Prostate gland (tissue), 2 donors: Measurements from ENCODE around the gene POLR2M. TPM values are rescaled to one million over a fixed set of nuclear protein-coding genes. Genes with fewer than 3 reads are reported as not detected.

Experiments used
- DNase-seq: peaks from one replicate; pipeline ENCODE4 v3.0.0-alpha.2; 2019; ENCODE audit warnings: low spot score
- H3K27ac ChIP-seq, 2 donors: fragments of 200-600 bp; sonication (generic); 2 replicates each; pipeline ENCODE4 v1.5.1; 2017 to 2019
- H3K27me3 ChIP-seq: fragments of 200-600 bp; sonication (generic); replicated peaks from 2 replicates; pipeline ENCODE4 v1.5.1; 2019; ENCODE audit not compliant: insufficient read depth
- H3K36me3 ChIP-seq, 2 donors: fragments of 200-600 bp; sonication (generic); 1 replicate in 1 of 2; 2 replicates in 1 of 2; pipeline versions ENCODE4 v1.5.1 to v1.8.1; 2017 to 2019
- H3K4me1 ChIP-seq: fragments of 200-600 bp; sonication (generic); replicated peaks from 2 replicates; pipeline ENCODE4 v1.5.1; 2019
- H3K4me3 ChIP-seq, 2 donors: fragments of 200-600 bp; sonication (generic); 2 replicates each; pipeline ENCODE4 v1.5.1; 2017 to 2019
- H3K9me3 ChIP-seq: fragments of 200-600 bp; sonication (generic); 2 replicates; pipeline ENCODE4 v1.5.1; 2017
- CTCF ChIP-seq, 4 experiments: fragments of 200-600 bp in 2 of 4; fragments of 450-650 bp in 2 of 4; sonication (generic) in 2 of 4; IDR thresholded peaks; 1 replicate in 3 of 4; 2 replicates in 1 of 4; pipeline ENCODE4 v1.5.1; 2016 to 2019; ENCODE audit warnings: antibody characterized with exemption in 4 of 4, mild to moderate bottlenecking in 2 of 4, moderate library complexity in 2 of 4
- POLR2A ChIP-seq: fragments of 450-650 bp; IDR thresholded peaks from one replicate; pipeline ENCODE4 v1.6.1; 2016; ENCODE audit warnings: antibody characterized with exemption, mild to moderate bottlenecking
- POLR2AphosphoS5 ChIP-seq: sonication (generic); formaldehyde crosslinking; IDR thresholded peaks from one replicate; pipeline ENCODE4 v1.6.1; 2017; ENCODE audit warnings: antibody characterized with exemption
- WGBS: methylation state at CpG from one replicate; pipeline ENCODE4 v1.1.5; 2018; 5-methylcytosine and 5-hydroxymethylcytosine counted together
- intact Hi-C: fragments of 100-400 bp; cut with DNase I; formaldehyde crosslinking; loops from one replicate; pipeline ENCODE4 v1.14.2; 2022
- total RNA-seq, 2 donors: library from RNA; depleted of rRNA; stranded (reverse); fragments of >200 nt; gene quantifications; one replicate each; pipeline ENCODE4 v1.1.0, GENCODE V29; 2016

Gene POLR2M
- total RNA-seq, 2 donors from 2014 or later: 148 to 172 TPM

- 0% methylated on average over 1 of the region's 1 CpG for WGBS
- TF ChIP-seq POLR2AphosphoS5 (no peak), CTCF (IDR thresholded peaks at IDR 0.05) (no peak), POLR2A (no peak)
Observed at GRCh38 chr15:57671636-57672035, 34.9 kb upstream of the POLR2M start.

GRCh38 chr15:57675481-57676181 is 30.9 kb upstream of the POLR2M start:
- no peaks in the 10 kb centered on the region for H3K36me3 ChIP-seq
- DNase-seq: no peak
- no peak overlapping the region for H3K27ac ChIP-seq
- TF ChIP-seq POLR2A (no peak), CTCF (IDR thresholded peaks at IDR 0.05) (no peak), POLR2AphosphoS5 (peak; percentile 20)
- no peaks in the 10 kb centered on the region for H3K27me3 ChIP-seq
- intact Hi-C loops: no loop called here
- WGBS: 64% methylated on average over 9 of the region's 9 CpGs
- H3K4me3 ChIP-seq: no peak overlapping the region
- H3K9me3 ChIP-seq: no peaks in the 10 kb centered on the region
- peaks cover 12% of the 10 kb centered on the region for H3K4me1 ChIP-seq

More at GRCh38 chr15:57671636-57672035, 34.9 kb upstream of the POLR2M start:
- H3K4me3 ChIP-seq: no peak overlapping the region
- peaks cover 12% of the 10 kb centered on the region for H3K4me1 ChIP-seq
- no peaks in the 10 kb centered on the region for H3K9me3 ChIP-seq
- no peak overlapping the region for H3K27ac ChIP-seq
- intact Hi-C loops: no loop called here
- H3K27me3 ChIP-seq: no peaks in the 10 kb centered on the region
- no peaks in the 10 kb centered on the region for H3K36me3 ChIP-seq
- DNase-seq: no peak

- Histone ChIP-seq H3K9me3 (no peaks in the 10 kb centered on the region), H3K27me3 (no peaks in the 10 kb centered on the region), H3K36me3 (no peaks in the 10 kb centered on the region), H3K27ac (no peak overlapping the region), H3K4me1 (peaks cover 12% of the 10 kb centered on the region), H3K4me3 (no peak overlapping the region)
- intact Hi-C loops: no loop called here
- TF ChIP-seq CTCF (IDR thresholded peaks at IDR 0.05) (no peak), POLR2A (no peak), POLR2AphosphoS5 (no peak)
- WGBS: 80% methylated on average over 5 of the region's 5 CpGs
- DNase-seq: no peak
Observed at GRCh38 chr15:57676585-57676984, 29.9 kb upstream of the POLR2M start.

- intact Hi-C loops: no loop called here
- Histone ChIP-seq H3K36me3 (no peaks in the 10 kb centered on the region), H3K4me3 (no peak overlapping the region), H3K27ac (no peak overlapping the region), H3K9me3 (no peaks in the 10 kb centered on the region), H3K27me3 (no peaks in the 10 kb centered on the region), H3K4me1 (peaks cover 12% of the 10 kb centered on the region)
- TF ChIP-seq POLR2A (no peak), CTCF (IDR thresholded peaks at IDR 0.05) (no peak), POLR2AphosphoS5 (no peak)
- WGBS: 86% methylated on average over 3 of the region's 3 CpGs
- DNase-seq: no peak
Observed at GRCh38 chr15:57677204-57677603, 29.3 kb upstream of the POLR2M start.

GRCh38 chr15:57680021-57680420 is 26.5 kb upstream of the POLR2M start:
- no peak for DNase-seq
- intact Hi-C loops: no loop called here
- WGBS: 100% methylated on average over 1 of the region's 1 CpG
- Histone ChIP-seq H3K9me3 (no peaks in the 10 kb centered on the region), H3K36me3 (no peaks in the 10 kb centered on the region), H3K4me1 (peaks cover 9% of the 10 kb centered on the region), H3K27ac (no peak overlapping the region), H3K27me3 (no peaks in the 10 kb centered on the region), H3K4me3 (no peak overlapping the region)
- no peak for TF ChIP-seq CTCF (IDR thresholded peaks at IDR 0.05)
